RWPE1 (cell line): ENCODE data around the gene CPN1.

Source experiments
- CTCF ChIA-PET: fragments of 350-600 bp; sonication (Branson Sonifier 250); formaldehyde crosslinking; extraction: SDS; loops from one replicate; lab custom pipeline; 2021; lab: Yijun Ruan, JAX
- POLR2A ChIA-PET: fragments of 400-600 bp; formaldehyde crosslinking; extraction: SDS; loops from one replicate; lab custom pipeline; 2020; ENCODE audit warnings: antibody characterized with exemption; ENCODE audit not compliant: low non-redundant PET; lab: Yijun Ruan, JAX
- DNase-seq: peaks from one replicate; pipeline ENCODE4 v3.0.0; 2012; ENCODE audit warnings: low spot score
- H3K27ac ChIP-seq: fragments of 450-650 bp; 2 replicates; pipeline ENCODE4 v1.5.1; 2017
- CTCF ChIP-seq: fragments of 450-650 bp; conservative IDR thresholded peaks from 2 replicates; pipeline ENCODE4 v1.5.1; 2017; ENCODE audit warnings: low read depth, mild to moderate bottlenecking

Gene CPN1

GRCh38 chr10:100036850-100037249, 44.8 kb downstream of the CPN1 start:
- no peak overlapping the region for H3K27ac ChIP-seq
- no peak for DNase-seq
- no peak for TF ChIP-seq CTCF
- ChIA-PET CTCF (no interaction called here), POLR2A (no interaction called here)

GRCh38 chr10:100033766-100034418, 47.8 kb downstream of the CPN1 start:
- DNase-seq: no peak
- TF ChIP-seq CTCF: no peak
- CTCF ChIA-PET: interaction anchor here (0.6 to 1.0 kb wide), 2 partner anchors 22 to 188 kb away, joined by 3 read pairs; no protein-coding TSS in a partner anchor
- POLR2A ChIA-PET: no interaction called here
- no peak overlapping the region for H3K27ac ChIP-seq

GRCh38 chr10:100027416-100027815, 54.3 kb downstream of the CPN1 start:
- no peak for DNase-seq
- ChIA-PET POLR2A (no interaction called here), CTCF (interaction anchor here (0.9 kb wide), 1 partner anchor 17 kb away, joined by 3 read pairs; the partner anchor contains the start of gene DNMBP)
- no peak overlapping the region for H3K27ac ChIP-seq
- TF ChIP-seq CTCF: no peak

DNA sequence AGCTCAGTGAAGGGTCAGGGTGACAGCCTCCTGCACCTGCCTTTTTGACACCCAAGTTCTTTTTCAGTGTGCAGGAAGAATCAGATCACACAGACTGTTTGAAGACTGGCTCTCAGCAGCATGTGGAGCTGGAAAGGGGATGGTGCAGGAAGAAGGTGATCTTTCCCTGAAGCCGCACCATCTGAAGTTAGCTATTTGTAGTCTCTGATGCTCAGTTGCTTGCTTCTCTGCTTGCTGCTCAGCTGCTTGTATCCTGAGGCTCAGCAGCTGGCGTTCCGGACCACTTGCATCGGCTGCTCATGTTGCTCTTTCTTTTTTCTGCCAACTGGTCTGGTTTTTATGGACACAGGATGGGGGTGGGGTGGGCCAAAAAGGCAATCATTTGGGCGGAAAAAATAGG, 56.1 kb downstream of the CPN1 start:
- ChIA-PET CTCF (interaction anchor here (0.5 to 1.0 kb wide), 3 partner anchors 16 to 1596 kb away, joined by 3 to 8 read pairs (median 4); partner anchors contain the start of gene DNMBP), POLR2A (no interaction called here)
- no peak overlapping the region for H3K27ac ChIP-seq
- TF ChIP-seq CTCF: no peak
- DNase-seq: no peak

GRCh38 chr10:100024748-100025147, 56.9 kb downstream of the CPN1 start:
- no peak overlapping the region for H3K27ac ChIP-seq
- no peak for TF ChIP-seq CTCF
- CTCF ChIA-PET: interaction anchor here (0.7 to 1.0 kb wide), 2 partner anchors 15 to 236 kb away, joined by 3 to 8 read pairs; partner anchors contain the start of gene DNMBP
- DNase-seq: no peak
- POLR2A ChIA-PET: no interaction called here

DNA sequence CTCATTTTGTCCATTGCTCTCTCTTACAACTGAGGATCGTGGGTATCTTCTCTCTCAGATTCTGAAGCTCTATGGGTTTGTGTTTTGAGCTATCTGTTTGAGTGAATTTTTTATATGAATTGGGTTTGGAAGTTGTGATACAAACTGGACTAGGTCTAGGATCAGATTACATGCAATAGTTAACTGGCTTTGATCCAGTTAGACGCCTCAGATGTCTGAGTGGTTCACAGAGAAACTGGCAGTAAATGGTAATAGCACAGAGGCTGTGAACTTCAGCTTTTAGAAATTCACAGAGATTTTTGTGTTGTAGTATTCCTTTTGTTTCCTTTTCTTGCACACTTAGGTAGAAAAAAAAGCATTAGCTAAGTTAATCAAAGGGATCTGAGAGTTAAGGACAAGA, 59.3 kb downstream of the CPN1 start:
- DNase-seq: no peak
- H3K27ac ChIP-seq: no peak overlapping the region
- CTCF ChIA-PET: interaction anchor here (0.6 to 2.0 kb wide), 3 partner anchors 13 to 43 kb away, joined by 3 to 6 read pairs (median 3); partner anchors contain the start of gene DNMBP
- no peak for TF ChIP-seq CTCF
- POLR2A ChIA-PET: no interaction called here
